Activated CD4-positive, alpha-beta T cell treated with anti-CD3 and anti-CD28 coated beads for 48 hours (primary cell): ENCODE data around the gene TMEM181.
"Not testable (repeated sequence)": the region's sequence is repeated elsewhere in the genome, so short reads cannot be mapped to it uniquely, and the experiment has no call there.

Experiments
- DNase-seq: peaks from one replicate; pipeline ENCODE4 v3.0.0-alpha.2; 2020

The TMEM181 gene

DNA sequence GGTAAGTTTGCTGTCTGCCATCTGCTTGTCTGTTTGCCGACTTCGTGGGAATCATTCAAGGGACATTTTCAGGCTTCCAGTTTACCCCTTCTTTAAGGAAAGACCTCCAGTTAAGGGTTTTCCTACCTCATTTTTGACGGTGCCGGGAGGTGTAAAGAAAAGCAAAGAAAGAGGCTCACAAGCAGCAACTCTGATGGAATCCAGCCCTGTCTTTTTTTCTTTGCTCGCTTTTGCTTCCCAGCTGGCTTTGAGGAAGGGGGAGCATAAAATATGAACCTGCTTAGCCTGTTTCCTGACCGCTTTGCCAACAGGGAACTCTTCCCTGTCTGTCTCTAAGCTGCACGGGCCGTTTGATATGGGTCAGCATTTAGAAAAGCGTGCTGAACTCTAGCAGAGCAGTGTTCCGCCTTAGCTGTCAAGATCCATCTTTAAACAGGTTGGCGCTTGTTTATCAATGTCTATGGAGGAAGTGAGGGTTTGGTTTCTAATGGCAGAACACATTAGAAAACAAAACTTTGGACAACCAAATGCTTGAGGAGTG lies 103.8 kb downstream of the TMEM181 start:
- DNase-seq, result no peak

DNA sequence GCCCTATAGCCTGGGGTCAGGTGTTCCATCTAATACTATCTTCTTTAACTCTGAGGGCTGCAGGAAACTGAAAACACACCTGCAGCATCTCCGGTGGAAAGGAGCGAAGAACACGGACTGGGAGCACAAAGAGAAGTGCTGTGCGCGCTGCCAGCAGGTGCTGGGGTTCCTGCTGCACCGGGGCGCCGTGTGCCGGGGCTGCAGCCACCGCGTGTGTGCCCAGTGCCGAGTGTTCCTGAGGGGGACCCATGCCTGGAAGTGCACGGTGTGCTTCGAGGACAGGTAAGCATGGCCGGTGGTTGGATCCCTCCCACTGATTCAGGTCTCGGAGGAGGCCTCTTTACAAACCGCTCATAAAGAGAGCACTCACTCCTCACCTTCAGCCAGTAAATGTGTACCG lies 105.4 kb downstream of the TMEM181 start:
- DNase-seq, result no peak

DNA sequence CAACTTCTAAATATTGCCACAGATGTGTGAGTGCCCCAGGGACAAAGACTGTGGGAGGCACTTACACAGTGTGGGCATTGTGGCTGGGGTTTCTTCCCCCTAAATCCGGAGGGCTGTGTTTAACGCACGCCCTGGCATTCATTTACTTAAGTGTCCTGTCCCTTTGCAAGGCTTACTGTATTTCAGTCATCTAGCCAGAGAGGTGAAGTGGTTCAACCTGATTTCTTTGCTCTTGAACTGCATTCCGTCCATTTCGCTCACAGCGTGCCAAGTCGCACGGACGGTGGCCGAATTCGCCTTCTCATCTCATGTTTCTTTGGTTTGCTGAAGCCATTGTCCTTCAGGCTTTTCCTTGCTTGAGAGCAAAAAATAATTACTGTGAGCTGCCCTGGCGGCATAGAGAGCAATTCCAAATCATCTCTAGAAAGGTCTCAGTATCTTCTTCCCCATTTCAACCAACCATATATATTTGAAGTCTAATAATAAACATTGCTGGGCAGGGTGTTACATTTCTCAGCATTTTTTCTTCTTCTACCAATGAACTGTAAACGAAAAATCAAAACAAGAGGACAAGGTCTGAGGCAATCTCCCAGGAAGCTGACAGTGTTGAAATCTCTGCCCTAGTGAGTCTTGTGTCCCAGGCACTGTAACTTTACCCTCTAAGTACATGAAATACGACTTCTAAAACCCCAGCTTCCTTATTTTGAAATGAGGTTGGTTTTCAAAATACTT lies 106.9 kb downstream of the TMEM181 start:
- no peak for DNase-seq

GRCh38 chr6:158667360-158667981 lies 107.6 kb downstream of the TMEM181 start:
- no peak for DNase-seq

DNA sequence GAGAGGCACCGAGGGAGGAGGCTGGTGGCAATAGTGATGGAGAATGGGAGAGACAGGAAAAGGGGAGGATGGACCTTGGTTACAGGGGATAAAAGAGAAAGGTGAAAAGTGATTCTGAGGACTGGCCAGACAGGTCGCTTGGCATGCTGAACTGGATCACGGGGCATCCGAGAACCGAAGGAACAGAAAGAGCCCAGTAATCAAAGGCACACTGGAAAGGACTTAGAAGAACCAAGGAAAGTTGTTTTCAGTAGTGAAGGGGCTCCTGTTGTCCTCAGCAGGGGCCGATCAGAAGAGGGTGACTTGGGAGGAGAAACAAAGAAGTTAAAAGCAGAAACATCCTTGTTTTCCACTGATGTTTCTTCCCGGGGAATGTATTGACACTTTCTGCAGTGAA lies 108.8 kb downstream of the TMEM181 start:
- DNase-seq, result no peak

- DNase-seq, result no peak
These were observed 109.5 kb downstream of the TMEM181 start for GRCh38 chr6:158669145-158670035.

GRCh38 chr6:158672119-158672518 lies 112.2 kb downstream of the TMEM181 start:
- not testable (repeated sequence) for DNase-seq

- DNase-seq, result no peak
These were observed 112.8 kb downstream of the TMEM181 start for GRCh38 chr6:158672726-158673125.

DNA sequence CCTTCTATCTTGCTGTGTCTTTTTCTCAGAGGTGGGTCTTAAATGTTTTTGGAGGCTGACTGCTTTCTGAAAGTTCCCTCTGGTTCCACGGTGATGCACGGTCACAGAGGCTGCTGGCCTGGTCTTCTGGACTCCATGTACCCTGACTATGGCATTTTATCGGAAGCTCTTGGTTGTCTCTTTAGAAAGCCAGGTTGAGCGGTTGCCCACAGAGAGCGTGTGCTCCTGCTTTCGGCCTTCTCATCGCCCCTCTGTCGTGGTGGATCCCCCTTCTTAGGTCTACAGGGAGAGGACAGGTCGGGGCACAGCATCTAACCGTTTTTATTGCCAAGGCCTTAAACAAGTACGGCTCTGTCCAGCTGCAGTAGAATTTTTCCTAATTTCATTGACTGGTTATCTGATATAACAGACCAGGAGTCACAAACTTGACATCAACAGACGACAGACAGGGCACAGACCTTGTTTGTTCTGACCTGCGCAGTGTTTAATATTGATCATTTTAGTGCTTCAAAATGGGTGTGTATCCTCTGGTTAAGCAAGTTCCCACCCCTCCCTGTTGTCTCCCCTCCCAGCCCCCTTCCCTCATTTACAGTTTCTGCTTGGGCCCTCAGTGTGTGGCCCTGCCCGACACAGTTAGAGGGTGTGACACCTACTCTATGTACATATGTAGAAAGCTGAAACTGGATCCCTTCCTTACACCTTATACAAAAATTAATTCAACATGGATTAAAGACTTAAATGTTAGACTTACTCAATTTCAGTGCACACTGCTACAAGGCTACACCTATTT lies 114.6 kb downstream of the TMEM181 start:
- no peak for DNase-seq

DNA sequence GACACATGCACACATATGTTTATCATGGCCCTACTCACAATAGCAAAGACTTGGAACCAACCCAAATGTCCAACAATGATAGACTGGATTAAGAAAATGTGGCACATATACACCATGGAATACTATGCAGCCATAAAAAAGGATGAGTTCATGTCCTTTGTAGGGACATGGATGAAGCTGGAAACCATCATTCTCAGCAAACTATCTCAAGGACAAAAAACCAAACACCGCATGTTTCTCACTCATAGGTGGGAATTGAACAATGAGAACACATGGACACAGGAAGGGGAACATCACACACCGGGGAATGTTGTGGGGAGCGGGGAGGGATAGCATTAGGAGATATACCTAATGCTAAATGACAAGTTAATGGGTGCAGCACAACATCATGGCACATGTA lies 117.2 kb downstream of the TMEM181 start:
- DNase-seq, result not testable (repeated sequence)

- no peak for DNase-seq
These were observed 118.2 kb downstream of the TMEM181 start for GRCh38 chr6:158677906-158678578.

GRCh38 chr6:158680015-158680414 lies 120.1 kb downstream of the TMEM181 start:
- DNase-seq, result no peak

- no peak for DNase-seq
These were observed 120.6 kb downstream of the TMEM181 start for GRCh38 chr6:158680481-158680880.

- no peak for DNase-seq
These were observed 124.4 kb downstream of the TMEM181 start for GRCh38 chr6:158684311-158684710.

DNA sequence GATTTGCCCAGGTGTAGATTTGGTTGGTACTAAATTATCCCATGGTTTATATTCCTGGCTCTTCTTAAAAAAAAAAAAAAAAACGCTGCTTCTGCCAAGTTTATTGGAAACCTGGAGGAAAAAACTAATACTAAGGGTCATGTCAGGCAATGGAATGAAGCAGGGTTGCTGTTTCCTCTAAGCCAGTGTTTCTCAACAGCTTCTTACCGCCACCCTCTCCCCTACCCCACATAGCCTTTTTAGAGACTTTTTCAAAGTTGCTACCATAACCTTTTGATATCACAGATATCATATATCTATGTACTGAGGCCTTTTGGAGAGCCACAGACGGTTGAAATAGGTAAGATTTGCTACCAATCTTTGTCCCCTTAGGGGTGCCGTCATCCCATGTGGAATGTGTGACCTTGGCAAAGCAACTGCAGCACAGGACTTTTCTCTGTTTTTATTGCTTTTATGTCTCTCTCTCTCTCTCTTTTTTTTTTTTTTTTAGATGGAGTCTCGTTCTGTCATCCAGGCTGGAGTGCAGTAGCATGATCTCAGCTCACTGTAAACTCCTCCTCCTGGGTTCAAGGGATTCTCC lies 124.9 kb downstream of the TMEM181 start:
- no peak for DNase-seq
